GM12801 (cell line): ENCODE measurements around the gene DALRD3.

Experiments used
- CTCF ChIP-seq: IDR thresholded peaks from one replicate; pipeline ENCODE4 v1.5.1; 2011; ENCODE audit warnings: control low read depth; ENCODE audit not compliant: insufficient read length; ENCODE audit errors: extremely low read depth

DALRD3 gene

GRCh38 chr3:49025793-49026520, 7.6 kb upstream of the DALRD3 start:
- TF ChIP-seq CTCF: no peak

- no peak for TF ChIP-seq CTCF
Observed at GRCh38 chr3:49025005-49025792, 6.8 kb upstream of the DALRD3 start.

GRCh38 chr3:49024449-49024848, 6.1 kb upstream of the DALRD3 start:
- no peak for TF ChIP-seq CTCF

GRCh38 chr3:49023775-49024174, 5.4 kb upstream of the DALRD3 start:
- no peak for TF ChIP-seq CTCF

GRCh38 chr3:49022688-49023171, 4.3 kb upstream of the DALRD3 start:
- TF ChIP-seq CTCF: no peak

- no peak for TF ChIP-seq CTCF
Observed at GRCh38 chr3:49021813-49022687, 3.7 kb upstream of the DALRD3 start, which contains the start of gene NDUFAF3. TSS of gene NDUFAF3 (plus strand) at chr3:49022121. CDS start at chr3:49022145, 24 bp downstream.
